ENCODE data around the gene TMPRSS11E. TPM values are rescaled to one million over a fixed set of nuclear protein-coding genes. Genes with fewer than 3 reads are reported as not detected.
"Not testable (repeated sequence)": the region's sequence is repeated elsewhere in the genome, so short reads cannot be mapped to it uniquely, and the experiment has no call there.

The TMPRSS11E gene
- total RNA-seq, 6 donors from 2014 or later = not detected

GRCh38 chr4:68494688-68495087 lies 47.4 kb downstream of the TMPRSS11E start:
- no peaks in the 10 kb centered on the region for H3K27me3 ChIP-seq
- H3K9me3 ChIP-seq = no peaks in the 10 kb centered on the region
- 12 to 20% methylated on average over 1 of the region's 1 CpG for WGBS, 2 donors
- ATAC-seq (ENCODE audit: low FRiP score in 2 of 2) (no peak), DNase-seq (no peak)
- no peak overlapping the region for H3K27ac ChIP-seq
- no peak for TF ChIP-seq POLR2A (IDR thresholded peaks at IDR 0.05)
- no peak for TF ChIP-seq POLR2AphosphoS5 (IDR thresholded peaks at IDR 0.05)
- TF ChIP-seq, protein P1, sequence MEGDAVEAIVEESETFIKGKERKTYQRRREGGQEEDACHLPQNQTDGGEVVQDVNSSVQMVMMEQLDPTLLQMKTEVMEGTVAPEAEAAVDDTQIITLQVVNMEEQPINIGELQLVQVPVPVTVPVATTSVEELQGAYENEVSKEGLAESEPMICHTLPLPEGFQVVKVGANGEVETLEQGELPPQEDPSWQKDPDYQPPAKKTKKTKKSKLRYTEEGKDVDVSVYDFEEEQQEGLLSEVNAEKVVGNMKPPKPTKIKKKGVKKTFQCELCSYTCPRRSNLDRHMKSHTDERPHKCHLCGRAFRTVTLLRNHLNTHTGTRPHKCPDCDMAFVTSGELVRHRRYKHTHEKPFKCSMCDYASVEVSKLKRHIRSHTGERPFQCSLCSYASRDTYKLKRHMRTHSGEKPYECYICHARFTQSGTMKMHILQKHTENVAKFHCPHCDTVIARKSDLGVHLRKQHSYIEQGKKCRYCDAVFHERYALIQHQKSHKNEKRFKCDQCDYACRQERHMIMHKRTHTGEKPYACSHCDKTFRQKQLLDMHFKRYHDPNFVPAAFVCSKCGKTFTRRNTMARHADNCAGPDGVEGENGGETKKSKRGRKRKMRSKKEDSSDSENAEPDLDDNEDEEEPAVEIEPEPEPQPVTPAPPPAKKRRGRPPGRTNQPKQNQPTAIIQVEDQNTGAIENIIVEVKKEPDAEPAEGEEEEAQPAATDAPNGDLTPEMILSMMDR (IDR thresholded peaks at IDR 0.05) = no peak
- no peak for TF ChIP-seq EP300 (IDR thresholded peaks at IDR 0.05)
- H3K36me3 ChIP-seq = no peaks in the 10 kb centered on the region
- no peak overlapping the region for H3K4me3 ChIP-seq
- H3K4me1 ChIP-seq = peaks cover 0 to 3% (median 0%) of the 10 kb centered on the region in 4 donors

DNA sequence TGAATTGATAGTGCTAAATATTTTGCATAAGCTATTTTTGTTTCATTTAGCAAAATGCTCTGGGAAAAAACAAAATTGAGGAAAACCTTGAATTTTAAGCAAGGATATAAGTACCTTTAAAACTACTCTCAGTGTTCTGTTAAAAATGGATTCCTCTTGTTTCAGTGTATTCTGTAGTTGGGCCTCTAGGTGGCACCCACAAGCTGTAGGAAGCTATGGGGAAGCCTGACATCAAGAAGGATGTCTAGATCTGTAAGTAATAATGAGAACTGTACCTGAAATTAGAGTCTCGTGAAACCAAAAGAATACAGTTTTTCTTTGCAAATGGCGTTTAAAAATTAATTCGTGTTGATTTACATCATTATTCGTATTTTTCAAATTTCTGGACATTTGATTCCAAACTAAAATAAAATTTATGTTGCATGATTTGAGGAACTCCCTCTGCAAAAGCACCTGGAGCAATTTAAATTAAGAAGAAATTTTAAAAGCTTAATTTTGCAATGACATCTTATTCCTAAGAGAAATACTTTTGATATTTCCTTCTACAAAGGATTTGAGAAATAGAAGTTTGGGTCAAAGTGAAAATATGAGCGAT lies 51.2 kb downstream of the TMPRSS11E start:
- WGBS, 2 donors = 15 to 19% methylated on average over 5 of the region's 5 CpGs
- peak in 1 of 2 donors; percentile 44 for DNase-seq
- peak; percentile 78 to 87 for ATAC-seq (ENCODE audit: low FRiP score in 2 of 2)

DNA sequence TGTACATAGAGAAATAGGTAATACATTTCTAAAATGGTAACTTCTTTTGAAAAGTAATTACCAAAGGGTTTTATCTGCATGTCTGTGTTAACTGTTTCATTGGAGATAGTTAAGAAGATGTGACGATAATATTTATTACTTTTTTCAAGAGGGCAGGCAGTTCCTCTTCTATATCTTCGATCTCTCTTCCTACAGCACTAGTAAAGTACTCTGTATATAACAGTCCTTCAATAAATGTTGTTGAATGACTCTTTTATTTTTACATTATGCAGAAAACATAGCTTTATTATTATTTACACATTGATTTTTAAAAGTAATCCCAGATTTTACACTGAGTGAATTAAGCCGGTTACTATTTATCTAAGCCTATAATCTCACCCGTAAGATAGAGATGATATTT lies 51.8 kb downstream of the TMPRSS11E start:
- whole genome bisulfite sequencing, 2 donors = 57 to 58% methylated on average over 4 of the region's 4 CpGs
- H3K27ac ChIP-seq = no peak overlapping the region
- DNase-seq (no peak), ATAC-seq (ENCODE audit: low FRiP score in 2 of 2) (no peak)
- TF ChIP-seq, protein P1 (IDR thresholded peaks at IDR 0.05) = no peak
- TF ChIP-seq POLR2A (IDR thresholded peaks at IDR 0.05) = no peak
- no peak for TF ChIP-seq EP300 (IDR thresholded peaks at IDR 0.05)
- TF ChIP-seq POLR2AphosphoS5 (IDR thresholded peaks at IDR 0.05) = no peak
- no peaks in the 10 kb centered on the region for H3K9me3 ChIP-seq
- H3K36me3 ChIP-seq = no peaks in the 10 kb centered on the region
- peaks cover 0 to 3% (median 0%) of the 10 kb centered on the region in 4 donors for H3K4me1 ChIP-seq
- no peak overlapping the region for H3K4me3 ChIP-seq
- no peaks in the 10 kb centered on the region for H3K27me3 ChIP-seq

More for the DNA sequence above, 51.2 kb downstream of the TMPRSS11E start:
- Histone ChIP-seq H3K4me1 (peaks cover 0 to 3% (median 0%) of the 10 kb centered on the region in 4 donors), H3K9me3 (no peaks in the 10 kb centered on the region), H3K27me3 (no peaks in the 10 kb centered on the region), H3K36me3 (no peaks in the 10 kb centered on the region), H3K27ac (no peak overlapping the region), H3K4me3 (no peak overlapping the region)
- TF ChIP-seq EP300 (IDR thresholded peaks at IDR 0.05) = no peak
- TF ChIP-seq, protein P1 (IDR thresholded peaks at IDR 0.05) = peak; percentile 50 to 80 (median 70)

DNA sequence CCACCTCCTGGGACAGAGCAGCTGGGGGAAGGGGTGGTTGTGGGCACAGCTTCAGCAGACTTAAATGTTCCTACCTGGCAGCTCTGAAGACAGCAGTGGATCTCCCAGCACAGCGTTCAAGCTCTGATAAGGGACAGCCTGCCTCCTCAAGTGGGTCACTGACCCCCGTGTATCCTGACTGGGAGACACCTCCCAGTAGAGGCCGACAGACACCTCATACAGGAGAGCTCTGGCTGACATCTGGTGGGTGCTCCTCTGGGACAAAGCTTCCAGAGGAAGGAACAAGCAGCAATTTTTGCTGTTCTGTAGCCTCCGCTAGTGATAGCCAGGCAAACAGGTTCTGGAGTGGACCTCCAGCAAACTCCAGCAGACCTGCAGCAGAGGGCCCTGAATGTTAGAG lies 56.2 kb downstream of the TMPRSS11E start:
- WGBS, 2 donors = 83 to 93% methylated on average over 1 to 4 of the region's 4 CpGs
- H3K4me1 ChIP-seq; ATAC-seq (ENCODE audit: low FRiP score in 2 of 2): not testable (repeated sequence)

GRCh38 chr4:68504836-68505235 lies 57.6 kb downstream of the TMPRSS11E start:
- H3K36me3 ChIP-seq; H3K27me3 ChIP-seq; ATAC-seq (ENCODE audit: low FRiP score in 2 of 2); H3K4me3 ChIP-seq; DNase-seq; H3K27ac ChIP-seq; H3K4me1 ChIP-seq; H3K9me3 ChIP-seq: not testable (repeated sequence)
- 91 to 97% methylated on average over 4 of the region's 4 CpGs for WGBS, 2 donors

More for the DNA sequence above, 56.2 kb downstream of the TMPRSS11E start:
- H3K27me3 ChIP-seq, H3K36me3 ChIP-seq, H3K27ac ChIP-seq, DNase-seq, H3K4me3 ChIP-seq, H3K9me3 ChIP-seq: not testable (repeated sequence)

DNA sequence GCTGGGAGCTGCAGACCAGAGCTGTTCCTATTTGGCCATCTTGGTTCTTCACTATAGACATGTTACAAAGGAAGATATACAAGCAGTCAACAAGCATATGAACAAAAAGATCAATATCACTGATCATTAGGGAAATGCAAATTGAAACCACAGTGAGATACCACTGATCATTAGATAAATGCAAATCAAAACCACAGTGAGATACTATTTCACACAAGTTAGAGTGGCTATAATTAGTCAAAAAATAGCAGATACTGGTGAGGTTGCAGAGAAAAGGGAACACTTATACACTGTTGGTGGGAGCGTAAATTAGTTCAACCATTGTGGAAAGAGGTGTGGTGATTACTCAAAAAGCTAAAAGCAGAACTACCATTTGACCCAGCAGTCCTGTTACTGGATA lies 58.2 kb downstream of the TMPRSS11E start:
- H3K4me3 ChIP-seq; H3K27ac ChIP-seq; H3K36me3 ChIP-seq; ATAC-seq (ENCODE audit: low FRiP score in 2 of 2); DNase-seq; H3K27me3 ChIP-seq; H3K9me3 ChIP-seq; H3K4me1 ChIP-seq: not testable (repeated sequence)
- WGBS, 2 donors = 78 to 83% methylated on average over 1 of the region's 1 CpG

Measured in upper lobe of left lung (tissue), 6 donors.